Urinary bladder (tissue), 4 donors: ENCODE results near the gene CDNF. TPM values are rescaled to one million over a fixed set of nuclear protein-coding genes. Genes with fewer than 3 reads are reported as not detected.

Experiments used
- DNase-seq: peaks from one replicate; pipeline ENCODE4 v3.0.0-alpha.2; 2015; ENCODE audit errors: extremely low spot score
- H3K27ac ChIP-seq: one replicate; pipeline ENCODE4 v1.5.1; 2013; ENCODE audit warnings: low read depth, mild to moderate bottlenecking, moderate library complexity
- H3K36me3 ChIP-seq: one replicate; pipeline ENCODE4 v1.6.1; 2013; ENCODE audit warnings: mild to moderate bottlenecking, moderate library complexity; ENCODE audit not compliant: insufficient read depth
- H3K4me1 ChIP-seq: one replicate; pipeline ENCODE4 v1.6.1; 2013; ENCODE audit warnings: mild to moderate bottlenecking, moderate library complexity; ENCODE audit not compliant: insufficient read depth
- H3K4me3 ChIP-seq: one replicate; pipeline ENCODE4 v1.5.1; 2013; ENCODE audit warnings: low read depth, low read length
- WGBS: extraction: QIAGEN DNeasy Blood & Tissue Kit; methylation state at CpG from one replicate; pipeline ENCODE4 v1.1.7; 2013; 5-methylcytosine and 5-hydroxymethylcytosine counted together
- polyA plus RNA-seq: library from polyadenylated mRNA; stranded (reverse); fragments of 200-250 nt; gene quantifications from one replicate; pipeline ENCODE4 v1.2.3, GENCODE V29; 2013
- total RNA-seq: library from RNA; depleted of rRNA; stranded (reverse); fragments of >200 nt; gene quantifications from one replicate; pipeline ENCODE4 v1.2.3, GENCODE V29; 2014
- donor health status: healthy with polysubstance abuse.
- donor health status: healthy.

CDNF gene
- total and polyA plus RNA-seq, 2 donors = 0.86 to 1.9 TPM

DNA sequence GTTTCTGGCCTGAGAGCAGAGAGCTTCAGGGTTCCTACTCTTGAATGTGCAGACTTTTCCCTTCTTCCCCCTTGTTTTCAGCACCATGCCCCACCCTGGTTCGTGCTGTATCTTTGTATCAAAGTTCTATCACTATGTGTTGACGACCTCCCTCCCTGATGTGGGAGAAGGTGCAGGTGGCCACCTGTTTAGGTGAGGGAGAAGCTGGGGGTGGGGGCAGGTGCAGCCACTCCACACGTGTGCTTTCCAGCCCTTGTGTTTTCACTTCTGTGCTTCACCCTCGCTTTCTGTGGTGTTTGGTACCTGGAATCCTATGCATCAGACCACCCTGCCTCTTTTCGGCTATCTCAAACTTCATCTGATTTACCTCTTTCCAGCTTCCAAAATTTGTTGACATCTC, 21.2 kb upstream of the CDNF start:
- 85% methylated on average over 5 of the region's 5 CpGs for WGBS

DNA sequence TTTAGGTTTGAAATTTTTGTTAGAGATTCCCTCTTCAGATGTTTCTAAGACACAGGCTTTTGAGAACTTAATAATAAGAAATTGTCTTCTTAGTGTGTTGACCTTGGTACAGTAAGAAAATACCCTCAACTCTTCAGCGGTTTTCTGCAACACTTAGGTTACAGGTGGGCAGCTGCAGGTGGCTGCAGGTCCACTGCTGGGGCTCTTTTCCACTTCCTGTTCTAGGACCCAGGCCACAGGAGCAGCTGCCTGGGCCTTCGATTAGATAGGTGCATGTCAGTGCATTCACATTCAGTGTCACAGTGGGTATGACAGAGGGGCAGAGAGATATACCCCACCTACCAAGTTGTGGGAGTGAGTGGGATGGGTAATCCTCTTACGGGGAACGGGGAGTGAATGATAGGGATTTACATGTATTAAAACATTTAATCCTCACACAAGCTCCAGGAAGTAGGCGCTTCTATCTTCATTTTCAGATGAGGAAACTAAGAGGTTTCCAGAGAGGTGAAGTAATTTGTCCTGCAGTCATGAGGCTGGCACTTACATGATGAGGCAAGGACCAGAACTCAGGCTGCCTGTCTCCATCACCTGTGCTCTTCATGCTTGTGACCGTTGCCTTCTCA, 20.6 kb upstream of the CDNF start:
- Histone ChIP-seq H3K4me1 (no peaks in the 10 kb centered on the region), H3K36me3 (peaks cover 2% of the 10 kb centered on the region), H3K27ac (no peak overlapping the region), H3K4me3 (no peak overlapping the region)
- no peak for DNase-seq
- WGBS = 95% methylated on average over 6 of the region's 6 CpGs

More for the DNA sequence above, 21.2 kb upstream of the CDNF start:
- H3K4me1 ChIP-seq = no peaks in the 10 kb centered on the region
- DNase-seq = no peak
- H3K4me3 ChIP-seq = no peak overlapping the region
- peaks cover 5% of the 10 kb centered on the region for H3K36me3 ChIP-seq
- H3K27ac ChIP-seq = no peak overlapping the region

DNA sequence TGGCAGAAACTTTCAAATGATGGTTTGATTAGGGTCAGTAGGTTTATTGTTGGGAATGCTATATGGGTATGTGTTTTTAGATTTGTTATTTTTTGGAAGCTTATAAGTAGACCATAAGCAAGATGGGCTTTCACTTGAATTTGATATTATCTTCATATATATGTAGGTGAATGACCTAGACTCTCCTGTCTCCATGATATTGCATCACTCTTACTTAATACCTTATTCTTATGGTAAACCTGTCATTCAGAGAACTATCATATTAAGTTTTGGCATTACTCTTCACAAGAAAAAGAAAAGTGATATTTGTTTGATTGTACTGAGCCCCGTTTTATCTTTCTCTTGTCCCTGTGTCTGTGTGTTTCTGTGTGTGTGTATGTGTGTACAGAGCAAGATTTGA, 17.6 kb upstream of the CDNF start:
- WGBS = 98% methylated on average over 1 of the region's 1 CpG
- Histone ChIP-seq H3K4me3 (no peak overlapping the region), H3K27ac (no peak overlapping the region), H3K4me1 (no peaks in the 10 kb centered on the region), H3K36me3 (peaks cover 2% of the 10 kb centered on the region)
- DNase-seq = no peak

DNA sequence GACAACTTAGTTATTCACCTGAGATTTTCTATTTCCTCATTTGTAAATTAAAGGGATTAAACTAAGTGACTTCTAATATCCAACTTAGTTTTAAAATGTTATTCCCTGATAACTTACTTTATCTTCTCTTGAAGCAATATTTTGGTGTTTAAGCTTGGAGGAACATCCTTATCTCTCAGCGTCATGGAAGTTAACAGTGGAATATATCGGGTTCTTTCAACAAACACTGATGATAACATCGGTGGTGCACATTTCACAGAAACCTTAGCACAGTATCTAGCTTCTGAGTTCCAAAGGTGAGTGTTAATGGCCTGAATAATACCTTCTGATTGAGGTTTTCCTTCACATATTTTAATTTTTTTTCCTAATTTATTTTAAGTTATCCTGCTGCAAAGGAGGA, 14.4 kb upstream of the CDNF start:
- 57% methylated on average over 3 of the region's 3 CpGs for whole genome bisulfite sequencing
- no peaks in the 10 kb centered on the region for H3K4me1 ChIP-seq
- H3K36me3 ChIP-seq = peaks cover 2% of the 10 kb centered on the region
- no peak for DNase-seq
- no peak overlapping the region for H3K27ac ChIP-seq
- H3K4me3 ChIP-seq = no peak overlapping the region

DNA sequence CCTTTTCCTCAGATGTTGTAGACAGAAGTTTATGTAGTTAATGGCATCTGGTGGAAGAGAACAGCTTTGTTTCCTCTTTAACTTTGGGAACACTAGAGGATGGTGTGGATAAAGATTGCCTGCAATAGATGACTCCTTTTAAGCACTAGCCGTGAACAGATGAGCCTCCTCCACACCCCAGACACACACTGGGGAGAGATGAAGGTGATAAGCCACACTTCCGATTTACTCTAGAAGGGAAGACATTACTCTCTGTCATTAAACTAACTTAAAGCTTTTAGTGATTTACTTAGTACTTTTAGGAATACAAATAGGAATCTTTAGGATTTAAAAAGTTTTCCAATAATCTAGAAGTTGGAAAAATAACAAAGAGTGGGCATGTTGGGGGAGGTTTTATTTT, 7.1 kb upstream of the CDNF start:
- peaks cover 7% of the 10 kb centered on the region for H3K36me3 ChIP-seq
- no peak overlapping the region for H3K27ac ChIP-seq
- 61% methylated on average over 2 of the region's 2 CpGs for WGBS
- H3K4me1 ChIP-seq = no peaks in the 10 kb centered on the region
- no peak overlapping the region for H3K4me3 ChIP-seq
- DNase-seq = no peak

DNA sequence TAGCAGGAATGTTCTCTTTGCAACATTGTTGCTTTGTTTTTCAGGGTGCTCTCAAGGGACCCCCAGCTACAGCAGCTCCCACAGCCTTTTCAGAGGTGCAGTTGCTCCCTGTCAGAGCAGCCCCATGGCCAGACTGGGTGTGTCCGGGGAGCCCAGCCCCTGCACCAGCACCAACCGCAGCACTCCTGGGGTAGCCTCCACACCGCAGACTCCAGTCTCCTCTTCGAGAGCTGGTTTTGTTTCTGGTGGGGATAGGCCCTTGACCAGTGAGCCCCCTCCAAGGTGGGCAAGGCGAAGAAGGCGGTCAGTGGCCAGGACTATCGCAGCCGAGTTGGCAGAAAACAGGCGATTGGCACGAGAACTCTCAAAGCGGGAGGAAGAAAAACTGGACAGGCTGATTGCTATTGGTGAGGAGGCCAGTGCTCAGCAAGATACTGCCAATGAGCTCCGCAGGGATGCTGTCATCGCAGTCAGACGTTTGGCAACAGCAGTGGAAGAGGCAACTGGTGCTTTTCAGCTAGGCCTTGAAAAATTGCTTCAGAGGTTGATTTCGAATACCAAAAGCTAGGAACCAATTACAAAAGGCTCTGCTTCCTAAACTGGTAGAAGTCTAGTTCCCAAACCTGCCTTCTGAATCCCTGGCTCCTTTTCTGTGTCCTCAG, 5.6 kb upstream of the CDNF start:
- Histone ChIP-seq H3K27ac (no peak overlapping the region), H3K4me1 (no peaks in the 10 kb centered on the region), H3K36me3 (peaks cover 4% of the 10 kb centered on the region), H3K4me3 (no peak overlapping the region)
- 92% methylated on average over 15 of the region's 15 CpGs for WGBS
- DNase-seq = no peak

DNA sequence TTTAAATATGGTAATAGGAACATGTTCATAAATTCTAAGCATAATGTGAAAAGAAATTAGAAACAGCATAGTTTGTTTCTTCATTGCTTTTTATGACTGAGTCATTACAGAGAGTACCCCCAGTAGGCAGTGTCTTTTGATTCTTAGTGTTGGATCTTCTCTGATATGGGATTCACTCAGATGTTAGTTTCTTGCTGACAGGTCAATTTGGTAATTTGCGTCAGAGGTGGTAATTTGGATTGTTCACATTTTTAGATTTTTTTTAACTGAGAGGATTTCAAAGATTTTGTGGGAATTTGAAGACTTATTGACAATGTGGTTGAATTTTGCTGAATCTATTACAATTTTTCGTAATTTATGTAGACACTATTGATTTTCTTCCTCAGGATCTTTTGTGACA, 2.3 kb upstream of the CDNF start:
- WGBS = 92% methylated on average over 2 of the region's 2 CpGs
- no peak for DNase-seq
- Histone ChIP-seq H3K4me3 (no peak overlapping the region), H3K36me3 (peaks cover 4% of the 10 kb centered on the region), H3K4me1 (no peaks in the 10 kb centered on the region), H3K27ac (no peak overlapping the region)

DNA sequence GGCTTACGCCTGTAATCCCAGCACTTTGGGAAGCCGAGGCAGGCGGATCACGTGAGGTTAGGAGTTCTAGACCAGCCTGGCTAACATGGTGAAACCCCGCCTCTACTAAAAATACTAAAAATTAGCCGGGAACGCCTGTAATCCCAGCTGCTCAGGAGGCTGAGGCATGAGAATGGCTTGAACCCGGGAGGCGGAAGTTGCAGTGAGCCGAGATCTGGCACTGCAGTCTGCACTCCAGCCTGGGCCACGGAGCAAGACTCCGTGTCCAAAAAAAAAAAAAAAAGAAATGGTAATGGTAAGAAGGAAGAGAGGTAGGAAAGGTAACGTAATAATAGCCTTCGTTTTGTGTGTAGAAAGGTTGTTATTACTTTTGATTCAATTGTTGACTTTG, 1.5 kb upstream of the CDNF start:
- DNase-seq = no peak
- Histone ChIP-seq H3K27ac (no peak overlapping the region), H3K36me3 (peaks cover 3% of the 10 kb centered on the region), H3K4me3 (peak overlapping the region; percentile 89), H3K4me1 (no peaks in the 10 kb centered on the region)
- 12% methylated on average over 14 of the region's 14 CpGs for WGBS

DNA sequence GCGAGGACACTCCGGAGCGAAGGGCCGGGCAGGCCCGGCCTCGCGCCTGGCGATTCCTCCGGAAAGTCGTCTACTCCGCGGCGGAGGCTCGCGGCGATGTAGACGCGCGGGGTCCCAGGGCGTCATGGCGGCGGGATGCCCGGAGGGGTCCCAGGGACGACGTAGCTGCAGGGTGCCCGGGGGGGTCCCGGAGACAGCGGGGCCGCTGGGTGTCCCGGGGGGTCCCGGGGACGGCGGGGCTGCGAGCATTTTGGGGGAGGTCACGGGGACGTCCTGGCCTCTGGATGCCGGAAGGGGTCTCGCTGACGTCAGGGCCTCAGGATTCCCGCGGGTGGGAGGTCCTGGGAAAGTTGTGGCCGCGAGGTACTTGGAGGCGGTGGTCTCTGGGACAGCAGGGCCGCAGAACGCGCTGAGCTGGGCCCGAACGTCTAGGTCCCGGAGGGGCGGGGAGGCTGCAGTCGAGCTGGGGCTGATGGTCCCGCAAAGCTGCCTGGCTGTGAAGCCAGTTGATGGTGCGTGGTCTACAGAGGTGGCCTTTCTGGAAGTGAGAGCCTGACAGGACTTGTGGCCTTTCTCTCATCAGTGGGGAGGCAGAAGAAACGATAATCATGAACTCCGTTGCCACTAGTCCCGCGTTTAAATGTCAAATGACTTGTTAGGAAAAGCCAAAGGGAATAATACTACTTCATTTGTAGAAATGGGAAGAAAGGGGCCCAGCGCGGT, 906 bp upstream of the CDNF start:
- H3K4me1 ChIP-seq = no peaks in the 10 kb centered on the region
- WGBS = under 1% methylated on average over 60 of the region's 60 CpGs
- peaks cover 2% of the 10 kb centered on the region for H3K36me3 ChIP-seq
- H3K4me3 ChIP-seq = peak overlapping the region; percentile 89
- H3K27ac ChIP-seq = peak overlapping the region; percentile 84
- no peak for DNase-seq

DNA sequence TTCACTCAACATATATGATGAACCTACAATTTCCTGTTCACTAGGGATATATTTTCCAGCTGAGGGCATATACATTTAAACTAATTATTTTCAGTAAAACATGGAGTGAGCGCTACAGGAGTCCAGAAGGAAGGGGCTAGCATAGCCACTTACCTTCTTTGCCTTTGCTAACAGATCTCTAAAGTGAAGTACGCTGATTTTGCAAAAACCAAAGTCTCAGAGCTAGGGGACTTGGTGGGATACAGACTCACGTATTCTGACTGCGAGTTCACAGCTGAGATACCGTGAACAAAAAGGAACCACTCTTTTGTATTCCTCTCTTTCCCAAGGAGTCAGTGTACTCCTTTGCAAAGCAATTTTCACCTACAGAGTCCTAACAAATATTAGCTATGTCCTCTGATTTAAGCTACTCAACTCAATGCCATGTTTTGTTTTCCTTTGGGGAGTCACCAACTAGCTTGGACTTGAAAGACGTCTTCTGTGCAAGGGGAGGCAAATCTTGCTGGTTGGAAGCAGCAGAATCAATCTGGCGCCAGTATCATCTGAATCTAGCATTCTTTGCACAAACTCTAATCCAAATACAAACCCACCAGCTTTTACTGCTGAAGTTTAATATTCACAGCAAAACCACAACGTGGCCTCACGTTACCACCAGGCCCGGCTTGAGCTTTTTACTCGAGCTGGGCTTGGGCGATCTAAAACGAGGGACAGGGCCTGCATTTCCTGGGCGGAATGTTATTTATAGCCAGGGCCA, 657 bp downstream of the CDNF start:
- DNase-seq = peak; percentile 26
- H3K27ac ChIP-seq = peak overlapping the region; percentile 97
- 16% methylated on average over 14 of the region's 14 CpGs for WGBS
- H3K4me3 ChIP-seq = peak overlapping the region; percentile 53
- no peaks in the 10 kb centered on the region for H3K4me1 ChIP-seq
- H3K36me3 ChIP-seq = no peaks in the 10 kb centered on the region

DNA sequence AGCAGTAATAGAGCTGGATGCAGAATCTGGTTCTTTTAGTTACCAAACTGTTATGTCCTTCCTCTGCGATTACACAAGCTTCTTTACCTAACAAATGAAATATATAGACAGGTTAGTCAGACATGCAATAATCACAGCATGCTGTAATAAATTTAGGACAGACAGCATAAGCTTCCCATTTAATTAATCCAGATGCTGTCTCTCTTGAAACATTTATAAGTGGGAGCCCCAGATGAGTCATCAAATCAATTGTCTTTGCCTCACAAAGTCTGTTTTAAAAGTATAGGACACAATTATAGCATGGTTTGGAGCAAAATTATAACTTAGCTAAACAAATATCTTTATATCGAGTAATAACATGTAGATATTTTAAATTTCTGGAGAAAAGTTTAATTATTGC, 1.6 kb downstream of the CDNF start:
- H3K4me1 ChIP-seq = no peaks in the 10 kb centered on the region
- 91% methylated on average over 2 of the region's 2 CpGs for WGBS
- no peak overlapping the region for H3K4me3 ChIP-seq
- no peaks in the 10 kb centered on the region for H3K36me3 ChIP-seq
- no peak overlapping the region for H3K27ac ChIP-seq
- no peak for DNase-seq

DNA sequence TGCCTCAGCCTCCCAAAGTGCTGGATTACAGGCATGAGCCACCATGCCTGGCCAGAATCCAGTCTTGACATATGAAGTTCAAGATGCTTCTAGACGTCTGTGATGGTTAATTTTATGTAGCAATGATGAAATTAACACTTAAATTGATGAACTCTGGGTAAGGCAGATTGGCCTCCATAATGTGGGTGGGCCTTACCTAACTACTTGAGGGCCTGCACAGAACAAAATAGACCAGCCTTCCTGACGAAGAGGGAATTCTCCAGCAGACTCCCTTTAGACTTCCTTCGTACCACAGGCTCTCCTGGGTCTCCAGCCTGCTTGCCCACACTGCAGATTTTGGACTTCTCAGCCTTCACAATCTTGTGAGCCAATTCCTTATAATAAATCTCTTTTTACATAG, 4.7 kb downstream of the CDNF start:
- Histone ChIP-seq H3K27ac (no peak overlapping the region), H3K4me1 (no peaks in the 10 kb centered on the region), H3K36me3 (no peaks in the 10 kb centered on the region), H3K4me3 (no peak overlapping the region)
- no peak for DNase-seq
- 74% methylated on average over 3 of the region's 3 CpGs for WGBS

DNA sequence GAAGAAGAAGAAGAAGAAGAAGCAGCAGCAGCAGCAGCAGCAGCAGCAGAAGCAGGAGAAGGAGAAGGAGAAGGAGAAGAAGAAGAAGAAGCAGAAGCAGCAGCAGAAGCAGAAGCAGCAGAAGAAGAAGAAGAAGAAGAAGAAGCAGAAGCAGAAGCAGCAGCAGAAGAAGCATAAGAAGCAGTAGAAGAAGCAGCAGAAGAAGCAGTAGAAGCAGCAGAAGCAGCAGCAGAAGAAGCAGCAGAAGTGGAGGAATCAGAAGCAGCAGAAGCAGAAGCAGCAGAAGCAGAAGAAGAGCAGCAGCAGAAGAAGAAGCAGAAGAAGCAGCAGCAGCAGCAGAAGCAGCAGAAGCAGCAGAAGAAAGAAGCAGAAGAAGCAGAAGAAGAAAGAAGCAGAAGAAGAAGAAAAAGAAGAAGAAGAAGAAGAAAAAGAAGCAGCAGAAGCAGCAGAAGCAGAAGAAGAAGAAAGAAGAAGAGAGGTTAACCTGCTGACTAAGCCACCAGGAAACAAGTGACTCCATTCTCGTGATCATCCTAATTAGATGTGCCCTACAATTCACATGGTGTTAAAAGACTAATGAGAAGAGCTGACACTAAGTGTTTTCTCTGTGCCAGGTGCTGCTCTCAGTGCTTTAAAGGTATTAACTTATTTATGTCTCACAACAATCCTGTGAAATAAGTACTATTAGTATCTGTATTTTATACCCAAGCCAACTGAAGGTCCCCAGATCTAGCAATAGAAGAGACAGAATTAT, 11.6 kb downstream of the CDNF start:
- Histone ChIP-seq H3K4me3 (no peak overlapping the region), H3K4me1 (no peaks in the 10 kb centered on the region)
- WGBS = 61% methylated on average over 1 of the region's 1 CpG

More for the DNA sequence above, 11.6 kb downstream of the CDNF start:
- no peaks in the 10 kb centered on the region for H3K36me3 ChIP-seq
- no peak overlapping the region for H3K27ac ChIP-seq
- DNase-seq = no peak
